Measurements from ENCODE around the gene ITGB1BP1. TPM values are rescaled to one million over a fixed set of nuclear protein-coding genes. Genes with fewer than 3 reads are reported as not detected.

Gene ITGB1BP1
- total RNA-seq, 1 experiment from 2014 or later = 32.7 TPM

GRCh38 chr2:9392898-9393765 is 30.2 kb downstream of the ITGB1BP1 start:
- ChIA-PET POLR2A (interaction anchor here (0.6 kb wide), 2 partner anchors 242 to 1521 kb away, joined by 3 to 8 read pairs; no protein-coding TSS in a partner anchor), CTCF (interaction anchor here (0.8 to 2.2 kb wide), 8 partner anchors 9 to 254 kb away, joined by 3 to 15 read pairs (median 4); no protein-coding TSS in a partner anchor)
- Mint-ChIP-seq H3K27me3 (ENCODE audit: low read depth) (no peaks in the 10 kb centered on the region), H3K36me3 (peaks cover 3% of the 10 kb centered on the region), H3K9me3 (no peaks in the 10 kb centered on the region), H3K4me3 (no peak overlapping the region), H3K27ac (no peak overlapping the region), H3K4me1 (peaks cover 12% of the 10 kb centered on the region)
- ATAC-seq = peak; percentile 82
- DNase-seq (ENCODE audit: low spot score) = peak; percentile 43
- TF ChIP-seq MLX (CRISPR knock-in tag; IDR thresholded peaks at IDR 0.05) = no peak
- TF ChIP-seq ZNF423 (CRISPR knock-in tag; IDR thresholded peaks at IDR 0.05) = peak; percentile 71; the same call in 1 of the 2 replicates
- no peak for TF ChIP-seq AR (CRISPR knock-in tag; IDR thresholded peaks at IDR 0.05)
- TF ChIP-seq ZNF396 (CRISPR knock-in tag; IDR thresholded peaks at IDR 0.05; ENCODE audit: borderline replicate concordance) = no peak
- no peak for TF ChIP-seq ZNF263 (CRISPR knock-in tag; IDR thresholded peaks at IDR 0.05; ENCODE audit: low read depth)
- TF ChIP-seq SMAD4 (CRISPR knock-in tag; IDR thresholded peaks at IDR 0.05) = no peak

GRCh38 chr2:9391961-9392720 is 31.2 kb downstream of the ITGB1BP1 start:
- CTCF ChIA-PET = interaction anchor here (1.0 to 2.2 kb wide), 7 partner anchors 10 to 253 kb away, joined by 3 to 15 read pairs (median 5); no protein-coding TSS in a partner anchor
- no peaks in the 10 kb centered on the region for H3K27me3 Mint-ChIP-seq (ENCODE audit: low read depth)

GRCh38 chr2:9390991-9391390 is 32.3 kb downstream of the ITGB1BP1 start:
- no peaks in the 10 kb centered on the region; the same call in 1 of the 2 replicates for H3K36me3 Mint-ChIP-seq
- H3K4me1 Mint-ChIP-seq = peaks cover 12% of the 10 kb centered on the region
- H3K27me3 Mint-ChIP-seq (ENCODE audit: low read depth) = no peaks in the 10 kb centered on the region
- no peak for ATAC-seq
- DNase-seq (ENCODE audit: low spot score) = no peak
- no peak overlapping the region for H3K27ac Mint-ChIP-seq
- POLR2A ChIA-PET = no interaction called here
- H3K9me3 Mint-ChIP-seq = no peaks in the 10 kb centered on the region
- CTCF ChIA-PET = no interaction called here
- TF ChIP-seq E2F4 (CRISPR knock-in tag; IDR thresholded peaks at IDR 0.05; ENCODE audit: borderline replicate concordance, low read depth) (no peak), MLX (CRISPR knock-in tag; IDR thresholded peaks at IDR 0.05) (no peak)
- no peak overlapping the region for H3K4me3 Mint-ChIP-seq

More at GRCh38 chr2:9391961-9392720, 31.2 kb downstream of the ITGB1BP1 start:
- Mint-ChIP-seq H3K4me3 (no peak overlapping the region), H3K36me3 (peaks cover 2% of the 10 kb centered on the region), H3K4me1 (peaks cover 12% of the 10 kb centered on the region), H3K27ac (no peak overlapping the region), H3K9me3 (no peaks in the 10 kb centered on the region)
- DNase-seq (ENCODE audit: low spot score) = no peak
- POLR2A ChIA-PET = interaction anchor here (0.6 to 0.7 kb wide), 2 partner anchors 45 to 243 kb away, joined by 4 to 8 read pairs; no protein-coding TSS in a partner anchor
- no peak for ATAC-seq
- TF ChIP-seq ZNF416 (CRISPR knock-in tag; IDR thresholded peaks at IDR 0.05) = no peak
- TF ChIP-seq NFYB (CRISPR knock-in tag; conservative IDR thresholded peaks at IDR 0.05; ENCODE audit: low read depth) = no peak
- no peak for TF ChIP-seq CREB1 (CRISPR knock-in tag; IDR thresholded peaks at IDR 0.05)
